ENCODE data around the gene LRIG2. TPM values are rescaled to one million over a fixed set of nuclear protein-coding genes. Genes with fewer than 3 reads are reported as not detected.

The LRIG2 gene
- total and polyA plus RNA-seq, 9 of the 15 experiments (the other 6 are each of a cell fraction or from before 2014, with no cell fraction given) = 1.8 to 28.1 (median 11.5) TPM

GRCh38 chr1:113029822-113030221 lies 43.2 kb upstream of the LRIG2 start:
- CTCF ChIA-PET (ENCODE audit: low intra/inter-chr PET ratio) = no interaction called here

More at GRCh38 chr1:113029822-113030221, 43.2 kb upstream of the LRIG2 start:
- TF ChIP-seq MEIS2 (IDR thresholded peaks at IDR 0.05; ENCODE audit: partially characterized antibody) = no peak
- no peak for TF ChIP-seq ZC3H8 (IDR thresholded peaks at IDR 0.05)
- no peak for TF ChIP-seq ZNF449 (CRISPR knock-in tag; IDR thresholded peaks at IDR 0.05)
- TF ChIP-seq NFRKB (IDR thresholded peaks at IDR 0.05; ENCODE audit: low read depth) = no peak
- TF ChIP-seq EWSR1 (IDR thresholded peaks at IDR 0.05; ENCODE audit: borderline replicate concordance, low read depth, partially characterized antibody) = no peak
- no peak for TF ChIP-seq RBM39 (optimal IDR thresholded peaks at IDR 0.05; ENCODE audit: low read depth, low read length)
- H3K4me3 ChIP-seq = no peak overlapping the region
- no peaks in the 10 kb centered on the region for H3K4me1 ChIP-seq (replicated peaks in 1 of 2; ENCODE audit: control insufficient read depth in 2 of 2, insufficient read depth in 2 of 2, low read length in 2 of 2)
- H3K36me3 ChIP-seq (ENCODE audit: control insufficient read depth, insufficient read depth, low read length) = no peaks in the 10 kb centered on the region
- no peak overlapping the region for H3K27ac ChIP-seq (ENCODE audit: extremely low read depth, low read depth, low read length)
- H3K9me3 ChIP-seq (replicated peaks; ENCODE audit: control insufficient read depth, insufficient read depth, low read depth, low read length) = no peaks in the 10 kb centered on the region
- H3K79me2 ChIP-seq (ENCODE audit: control insufficient read depth, insufficient read depth, low read length) = no peaks in the 10 kb centered on the region
- WGBS (ENCODE audit: insufficient coverage, low coverage, missing lambda C conversion rate) = 0% methylated on average over 1 of the region's 1 CpG
- POLR2A ChIA-PET = interaction anchor here (1.1 to 1.9 kb wide), 3 partner anchors 8 to 74 kb away, joined by 3 to 6 read pairs (median 3); partner anchors contain the start of gene SLC16A1
- BruUV-seq (replicated peaks) = no TSS peak
- H3K27me3 ChIP-seq (ENCODE audit: control insufficient read depth in 2 of 2, insufficient read depth in 2 of 2, low read length in 2 of 2) = no peaks in the 10 kb centered on the region
- no peak overlapping the region for H2AFZ ChIP-seq (ENCODE audit: low read depth, low read length)
- no peaks in the 10 kb centered on the region for H3K9me1 ChIP-seq (ENCODE audit: control insufficient read depth, insufficient read depth, low read length)
- H3K4me2 ChIP-seq (ENCODE audit: insufficient read depth, low read length) = no peak overlapping the region
- FAIRE-seq (no peak), DNase-seq (ENCODE audit: extremely low read depth in 1 of 4, low spot score in 3 of 4) (no peak), ATAC-seq (no peak)
- in situ Hi-C loops (cut with MboI) = no loop called here
- no peak overlapping the region for H3K9ac ChIP-seq (ENCODE audit: insufficient read depth in 1 of 2, low read depth in 2 of 2, low read length in 2 of 2)
- intact Hi-C loops (cut with micrococcal nuclease) = no loop called here
- H4K20me1 ChIP-seq (replicated peaks; ENCODE audit: control insufficient read depth, insufficient read depth, low read length) = no peaks in the 10 kb centered on the region
